HEK293 (cell line): ENCODE data around the gene TECPR2.

Source experiments
- CTCF ChIA-PET: fragments of 350-600 bp; formaldehyde crosslinking; extraction: SDS; loops from one replicate; lab custom pipeline; 2021; ENCODE audit warnings: antibody characterized with exemption; lab: Yijun Ruan, JAX
- POLR2A ChIA-PET: fragments of 300-600 bp; formaldehyde crosslinking; extraction: SDS; loops from one replicate; lab custom pipeline; 2020; ENCODE audit warnings: antibody characterized with exemption, inconsistent platforms; lab: Yijun Ruan, JAX
- H3K27ac ChIP-seq: fragments of 200-500 bp; sonication (Bioruptor generic); 2 replicates; pipeline ENCODE4 v1.5.1; 2014; ENCODE audit warnings: low read depth, low read length, control low read depth, inconsistent platforms; ENCODE audit errors: extremely low read depth
- H3K36me3 ChIP-seq, 2 experiments: fragments of 200-500 bp in 1 of 2; sonication (Bioruptor generic) in 1 of 2; 1 replicate in 1 of 2; 2 replicates in 1 of 2; pipeline ENCODE4 v1.5.1; 2014 to 2017; ENCODE audit warnings: inconsistent platforms in 2 of 2, low read length in 2 of 2; ENCODE audit not compliant: control insufficient read depth in 2 of 2, insufficient read depth in 1 of 2
- H3K4me1 ChIP-seq: fragments of 200-500 bp; sonication (Bioruptor generic); 2 replicates; pipeline ENCODE4 v1.5.1; 2014; ENCODE audit warnings: mild to moderate bottlenecking, low read length, inconsistent platforms; ENCODE audit not compliant: control insufficient read depth, insufficient read depth
- H3K4me3 ChIP-seq: 2 replicates; pipeline ENCODE4 v1.5.1; 2011; ENCODE audit warnings: low read depth, mild to moderate bottlenecking, control low read depth, low read length, moderate library complexity
- H3K9me3 ChIP-seq: fragments of 200-500 bp; sonication (Bioruptor generic); 2 replicates; pipeline ENCODE4 v1.5.1; 2014; ENCODE audit warnings: low read depth, low read length, inconsistent platforms; ENCODE audit not compliant: control insufficient read depth, insufficient read depth
- EGR2 ChIP-seq: fragments of 450-650 bp; formaldehyde crosslinking; IDR thresholded peaks from 2 replicates; pipeline ENCODE4 v1.5.1; 2016; ENCODE audit warnings: low read depth, missing biosample characterization, missing genetic modification characterization
- GLI4 ChIP-seq: fragments of 450-650 bp; formaldehyde crosslinking; IDR thresholded peaks from 2 replicates; pipeline ENCODE4 v1.5.1; 2016; ENCODE audit warnings: missing biosample characterization, missing genetic modification characterization
- HOXA7 ChIP-seq: sonication (generic); formaldehyde crosslinking; IDR thresholded peaks from 2 replicates; pipeline ENCODE4 v1.8.1; 2022; ENCODE audit warnings: missing genetic modification reagents, borderline replicate concordance
- INSM2 ChIP-seq: fragments of 450-650 bp; formaldehyde crosslinking; IDR thresholded peaks from 2 replicates; pipeline ENCODE4 v1.5.1; 2016; ENCODE audit warnings: missing biosample characterization, missing genetic modification characterization
- KLF8 ChIP-seq: fragments of 450-650 bp; formaldehyde crosslinking; IDR thresholded peaks from 2 replicates; pipeline ENCODE4 v1.5.1; 2016; ENCODE audit warnings: missing biosample characterization, missing genetic modification characterization
- PBX3 ChIP-seq: sonication (generic); formaldehyde crosslinking; IDR thresholded peaks from 2 replicates; pipeline ENCODE4 v1.8.1; 2022; ENCODE audit warnings: mild to moderate bottlenecking, moderate library complexity, missing genetic modification reagents
- ZBTB17 ChIP-seq: fragments of 450-650 bp; formaldehyde crosslinking; IDR thresholded peaks from 2 replicates; pipeline ENCODE4 v1.5.1; 2016; ENCODE audit warnings: missing biosample characterization, missing genetic modification characterization
- ZBTB26 ChIP-seq: fragments of 450-650 bp; formaldehyde crosslinking; optimal IDR thresholded peaks from 2 replicates; pipeline ENCODE3; 2016; ENCODE audit warnings: missing biosample characterization, mild to moderate bottlenecking, missing genetic modification characterization
- ZFHX2 ChIP-seq: fragments of 450-650 bp; formaldehyde crosslinking; conservative IDR thresholded peaks from 2 replicates; pipeline ENCODE4 v1.5.1; 2016; ENCODE audit warnings: missing biosample characterization, missing genetic modification characterization
- ZNF138 ChIP-seq: fragments of 450-650 bp; formaldehyde crosslinking; IDR thresholded peaks from 2 replicates; pipeline ENCODE4 v1.5.1; 2016; ENCODE audit warnings: missing biosample characterization, missing genetic modification characterization, borderline replicate concordance
- ZNF184 ChIP-seq: fragments of 450-650 bp; IDR thresholded peaks from 2 replicates; pipeline ENCODE4 v1.5.1; 2018; ENCODE audit warnings: missing biosample characterization, mild to moderate bottlenecking, missing genetic modification characterization
- ZNF223 ChIP-seq: fragments of 450-650 bp; formaldehyde crosslinking; IDR thresholded peaks from 2 replicates; pipeline ENCODE4 v1.5.1; 2016; ENCODE audit warnings: missing biosample characterization, missing genetic modification characterization
- ZNF335 ChIP-seq: fragments of 450-650 bp; formaldehyde crosslinking; conservative IDR thresholded peaks from 2 replicates; pipeline ENCODE4 v1.5.1; 2016; ENCODE audit warnings: missing biosample characterization, missing genetic modification characterization
- ZNF350 ChIP-seq: fragments of 450-650 bp; formaldehyde crosslinking; IDR thresholded peaks from 2 replicates; pipeline ENCODE4 v1.5.0; 2017; ENCODE audit warnings: missing biosample characterization, mild to moderate bottlenecking, missing genetic modification characterization
- ZNF404 ChIP-seq: fragments of 450-650 bp; formaldehyde crosslinking; IDR thresholded peaks from 2 replicates; pipeline ENCODE4 v1.5.1; 2017; ENCODE audit warnings: missing biosample characterization, missing genetic modification characterization
- ZNF449 ChIP-seq: fragments of 450-650 bp; formaldehyde crosslinking; IDR thresholded peaks from 2 replicates; pipeline ENCODE4 v1.5.1; 2017; ENCODE audit warnings: missing biosample characterization, mild to moderate bottlenecking, missing genetic modification characterization, moderate library complexity
- ZNF518A ChIP-seq: fragments of 450-650 bp; formaldehyde crosslinking; conservative IDR thresholded peaks from 2 replicates; pipeline ENCODE4 v1.5.1; 2016; ENCODE audit warnings: low read depth, missing biosample characterization, missing genetic modification characterization
- ZNF560 ChIP-seq: fragments of 450-650 bp; formaldehyde crosslinking; IDR thresholded peaks from 2 replicates; pipeline ENCODE4 v1.5.1; 2017; ENCODE audit warnings: missing biosample characterization, missing genetic modification characterization, borderline replicate concordance
- ZNF610 ChIP-seq: fragments of 450-650 bp; formaldehyde crosslinking; IDR thresholded peaks from 2 replicates; pipeline ENCODE4 v1.5.1; 2016; ENCODE audit warnings: missing biosample characterization, missing genetic modification characterization, borderline replicate concordance
- ZNF629 ChIP-seq: fragments of 450-650 bp; formaldehyde crosslinking; IDR thresholded peaks from 2 replicates; pipeline ENCODE4 v1.5.1; 2017; ENCODE audit warnings: missing biosample characterization, missing genetic modification characterization
- ZNF670 ChIP-seq: fragments of 450-650 bp; formaldehyde crosslinking; IDR thresholded peaks from 2 replicates; pipeline ENCODE4 v1.5.1; 2016; ENCODE audit warnings: missing biosample characterization, missing genetic modification characterization, low read depth
- ZNF692 ChIP-seq: fragments of 450-650 bp; formaldehyde crosslinking; IDR thresholded peaks from 2 replicates; pipeline ENCODE4 v1.5.1; 2016; ENCODE audit warnings: missing biosample characterization, missing genetic modification characterization
- ZSCAN30 ChIP-seq: fragments of 450-650 bp; IDR thresholded peaks from 2 replicates; pipeline ENCODE4 v1.5.1; 2018; ENCODE audit warnings: missing biosample characterization, mild to moderate bottlenecking, missing genetic modification characterization, moderate library complexity

The TECPR2 gene

GRCh38 chr14:102362084-102362483, 657 bp upstream of the TECPR2 start (continued):
- TF ChIP-seq ZNF449 (tag by site-specific recombination) (no peak), ZNF184 (tag by site-specific recombination) (no peak), INSM2 (tag by site-specific recombination) (no peak)

GRCh38 chr14:102363182-102363943, 622 bp downstream of the TECPR2 start:
- CTCF ChIA-PET, result interaction anchor here (0.6 kb wide), 1 partner anchor 214 kb away, joined by 7 read pairs; no protein-coding TSS in a partner anchor
- no peak for TF ChIP-seq ZNF138 (tag by site-specific recombination)
- TF ChIP-seq ZNF350 (tag by site-specific recombination), result no peak
- TF ChIP-seq ZFHX2 (tag by site-specific recombination), result peak; percentile 71
- TF ChIP-seq ZNF223 (tag by site-specific recombination), result no peak
- peak; percentile 81 for TF ChIP-seq ZNF629 (tag by site-specific recombination)
- TF ChIP-seq ZNF692, result no peak; the same call in 1 of the 2 replicates
- TF ChIP-seq ZNF404 (tag by site-specific recombination), result no peak
- TF ChIP-seq ZNF335 (tag by site-specific recombination), result peak; percentile 66
- TF ChIP-seq PBX3 (CRISPR knock-in tag), result 0 out of 2 replicates have a peak, but pooled peaks have one; percentile 34
- TF ChIP-seq ZBTB26 (tag by site-specific recombination), result peak; percentile 58
- TF ChIP-seq ZNF560 (tag by site-specific recombination), result no peak
- no peak for TF ChIP-seq ZNF610 (tag by site-specific recombination)
- TF ChIP-seq HOXA7 (CRISPR knock-in tag), result no peak
- TF ChIP-seq EGR2 (tag by site-specific recombination), result 0 out of 2 replicates have a peak, but pooled peaks have one; percentile 15
- no peak for TF ChIP-seq GLI4 (tag by site-specific recombination)
- TF ChIP-seq ZNF518A (tag by site-specific recombination), result no peak
- 0 out of 2 replicates have a peak, but pooled peaks have one; percentile 23 for TF ChIP-seq KLF8 (tag by site-specific recombination)
- TF ChIP-seq ZNF670 (tag by site-specific recombination), result no peak
- TF ChIP-seq ZSCAN30 (tag by site-specific recombination), result peak; percentile 39; the same call in 1 of the 2 replicates
- TF ChIP-seq ZBTB17 (tag by site-specific recombination), result peak; percentile 47; the same call in 1 of the 2 replicates

More at GRCh38 chr14:102363182-102363943, 622 bp downstream of the TECPR2 start:
- H3K9me3 ChIP-seq, result no peaks in the 10 kb centered on the region
- H3K36me3 ChIP-seq, result peaks cover 7 to 14% of the 10 kb centered on the region in 2 experiments; a peak in 2 of 3 replicates
- H3K4me1 ChIP-seq, result 0 out of 2 replicates have a peak, but pooled peaks cover 3% of the 10 kb centered on the region
- H3K4me3 ChIP-seq, result peak overlapping the region; percentile 64
- POLR2A ChIA-PET, result interaction anchor here (0.5 to 1.5 kb wide), 8 partner anchors 11 to 593 kb away, joined by 3 to 7 read pairs (median 4); no protein-coding TSS in a partner anchor
- peak overlapping the region; percentile 67 for H3K27ac ChIP-seq
